ENCODE results near the gene IL1A.

The IL1A gene

DNA sequence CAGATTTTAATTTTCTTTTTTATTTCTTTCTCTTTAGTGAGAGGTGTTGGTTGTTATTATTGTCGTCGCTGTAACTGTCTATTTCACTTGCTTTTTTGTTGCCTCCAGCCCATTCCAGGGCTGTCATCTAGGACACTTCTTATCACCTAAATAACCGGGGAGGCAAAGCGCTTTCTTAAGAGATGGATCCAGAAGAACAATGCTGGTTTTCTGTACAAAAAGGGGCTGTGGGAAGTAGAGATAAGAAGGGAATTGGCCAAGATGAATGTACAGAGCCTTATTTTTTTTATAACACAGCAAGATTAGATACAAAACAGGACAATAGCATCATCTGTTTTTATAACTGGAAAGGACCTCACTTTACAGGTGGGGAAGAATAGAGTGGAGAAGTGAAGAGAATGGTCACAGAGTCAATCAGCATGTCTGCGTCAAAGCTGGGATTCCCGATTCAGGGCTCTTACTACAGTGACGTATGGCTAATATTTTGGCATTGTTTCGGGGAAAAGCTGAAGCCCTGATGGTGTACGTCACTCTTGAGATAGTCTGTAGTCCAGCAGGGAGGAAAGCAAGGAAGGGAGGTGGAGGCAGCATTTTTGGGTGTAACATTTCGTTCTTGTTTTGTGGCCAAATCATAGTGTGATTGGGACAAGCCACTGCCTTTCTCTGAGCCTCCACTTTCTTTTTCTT, 29.1 kb upstream of the IL1A start:
- no peak overlapping the region for H3K4me2 ChIP-seq (ENCODE audit: low read length)
- no peak overlapping the region for H2AFZ ChIP-seq
- no peak overlapping the region for H3K4me3 ChIP-seq (ENCODE audit: low read depth, low read length)
- no peaks in the 10 kb centered on the region for H3K79me2 ChIP-seq
- TF ChIP-seq, protein P1, sequence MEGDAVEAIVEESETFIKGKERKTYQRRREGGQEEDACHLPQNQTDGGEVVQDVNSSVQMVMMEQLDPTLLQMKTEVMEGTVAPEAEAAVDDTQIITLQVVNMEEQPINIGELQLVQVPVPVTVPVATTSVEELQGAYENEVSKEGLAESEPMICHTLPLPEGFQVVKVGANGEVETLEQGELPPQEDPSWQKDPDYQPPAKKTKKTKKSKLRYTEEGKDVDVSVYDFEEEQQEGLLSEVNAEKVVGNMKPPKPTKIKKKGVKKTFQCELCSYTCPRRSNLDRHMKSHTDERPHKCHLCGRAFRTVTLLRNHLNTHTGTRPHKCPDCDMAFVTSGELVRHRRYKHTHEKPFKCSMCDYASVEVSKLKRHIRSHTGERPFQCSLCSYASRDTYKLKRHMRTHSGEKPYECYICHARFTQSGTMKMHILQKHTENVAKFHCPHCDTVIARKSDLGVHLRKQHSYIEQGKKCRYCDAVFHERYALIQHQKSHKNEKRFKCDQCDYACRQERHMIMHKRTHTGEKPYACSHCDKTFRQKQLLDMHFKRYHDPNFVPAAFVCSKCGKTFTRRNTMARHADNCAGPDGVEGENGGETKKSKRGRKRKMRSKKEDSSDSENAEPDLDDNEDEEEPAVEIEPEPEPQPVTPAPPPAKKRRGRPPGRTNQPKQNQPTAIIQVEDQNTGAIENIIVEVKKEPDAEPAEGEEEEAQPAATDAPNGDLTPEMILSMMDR (IDR thresholded peaks at IDR 0.05), result no peak
- H3K9ac ChIP-seq, result no peak overlapping the region
- no peaks in the 10 kb centered on the region for H3K27me3 ChIP-seq (ENCODE audit: control insufficient read depth, insufficient read depth, low read length)
- no peak overlapping the region for H3K27ac ChIP-seq
- no peaks in the 10 kb centered on the region for H3K4me1 ChIP-seq
- no peaks in the 10 kb centered on the region for H3K9me3 ChIP-seq (ENCODE audit: control insufficient read depth, low read length)
- no peaks in the 10 kb centered on the region for H3K36me3 ChIP-seq (ENCODE audit: control insufficient read depth, insufficient read depth, low read length)

DNA sequence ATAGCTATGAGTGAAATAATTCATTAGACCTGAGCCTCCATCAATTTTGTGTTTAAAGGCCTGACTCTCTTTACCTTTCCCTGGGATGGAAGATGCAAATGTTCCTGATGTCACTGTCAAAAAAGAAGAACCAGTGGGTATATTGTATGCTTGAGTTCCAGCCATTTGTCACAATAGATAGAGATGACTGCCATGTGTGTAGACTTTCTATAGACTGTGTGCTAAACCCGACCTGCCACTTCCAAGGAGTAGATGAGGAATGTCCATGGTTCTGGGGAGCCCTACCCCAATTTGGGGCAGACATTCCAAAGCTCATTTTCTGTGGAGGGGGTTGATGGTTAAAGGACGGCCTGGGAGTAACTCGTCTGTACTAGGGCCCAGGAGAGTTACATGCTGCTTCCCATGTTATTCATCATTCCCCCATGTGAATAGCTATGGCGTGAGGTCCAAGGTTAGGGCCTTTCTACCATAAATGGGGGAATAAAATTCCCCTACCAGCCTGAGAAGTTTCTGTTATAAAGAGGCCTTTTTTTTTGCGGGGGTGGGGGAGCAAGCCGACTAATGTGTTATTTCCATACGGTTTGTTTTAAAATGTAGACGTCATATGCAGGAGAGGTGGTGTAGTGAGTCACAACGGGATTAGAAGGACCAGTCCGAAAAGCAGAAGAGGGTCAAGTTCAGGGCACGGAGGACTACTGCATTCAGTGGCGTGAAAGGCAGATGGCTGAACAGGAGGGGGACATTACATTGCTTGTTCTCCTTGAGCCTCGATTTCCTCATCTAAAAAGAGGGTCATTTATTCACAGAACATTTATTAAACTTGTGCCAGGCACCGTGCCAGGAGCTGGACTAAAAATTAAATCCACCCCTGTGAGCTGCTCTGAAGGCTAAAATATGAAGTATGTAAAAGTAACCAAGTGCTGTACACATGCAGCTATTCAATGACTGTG, 28.3 kb upstream of the IL1A start:
- Histone ChIP-seq H3K27me3 (ENCODE audit: control insufficient read depth, insufficient read depth, low read length) (no peaks in the 10 kb centered on the region), H3K79me2 (no peaks in the 10 kb centered on the region), H3K9me3 (ENCODE audit: control insufficient read depth, low read length) (no peaks in the 10 kb centered on the region), H3K4me1 (no peaks in the 10 kb centered on the region), H2AFZ (no peak overlapping the region), H3K27ac (no peak overlapping the region), H3K36me3 (ENCODE audit: control insufficient read depth, insufficient read depth, low read length) (no peaks in the 10 kb centered on the region), H3K4me3 (ENCODE audit: low read depth, low read length) (no peak overlapping the region), H3K4me2 (ENCODE audit: low read length) (no peak overlapping the region), H3K9ac (no peak overlapping the region)
- TF ChIP-seq, protein P1 (IDR thresholded peaks at IDR 0.05), result no peak

DNA sequence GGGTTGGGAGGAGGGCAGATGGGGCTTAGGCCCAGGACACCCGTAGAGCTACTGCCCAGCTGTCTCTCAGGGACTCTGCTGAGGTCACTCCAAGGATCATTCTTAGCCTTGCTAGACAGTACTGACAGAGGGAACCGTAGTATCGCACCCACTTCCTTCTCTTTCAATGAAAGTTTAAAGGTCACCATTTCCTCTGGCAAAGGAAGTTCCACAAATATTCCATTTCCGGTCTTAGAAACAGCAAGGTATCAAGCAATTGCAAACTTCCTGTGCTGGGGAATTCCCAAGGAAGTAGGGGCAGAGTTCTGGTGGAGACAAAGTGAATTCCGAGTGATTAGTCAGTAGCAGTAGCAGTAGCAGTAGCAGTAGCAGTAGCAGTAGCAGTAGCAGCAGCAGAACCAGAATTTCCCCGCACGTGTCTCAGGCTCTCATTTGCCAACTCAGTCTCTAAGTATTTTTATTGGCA, 27.6 kb upstream of the IL1A start:
- no peaks in the 10 kb centered on the region for H3K4me1 ChIP-seq
- H3K4me2 ChIP-seq (ENCODE audit: low read length), result no peak overlapping the region
- TF ChIP-seq, protein P1 (IDR thresholded peaks at IDR 0.05), result no peak
- no peak overlapping the region for H3K4me3 ChIP-seq (ENCODE audit: low read depth, low read length)
- no peaks in the 10 kb centered on the region for H3K27me3 ChIP-seq (ENCODE audit: control insufficient read depth, insufficient read depth, low read length)
- peak overlapping the region; percentile 22 for H3K27ac ChIP-seq
- no peaks in the 10 kb centered on the region for H3K36me3 ChIP-seq (ENCODE audit: control insufficient read depth, insufficient read depth, low read length)
- H3K9me3 ChIP-seq (ENCODE audit: control insufficient read depth, low read length), result no peaks in the 10 kb centered on the region
- H3K79me2 ChIP-seq, result no peaks in the 10 kb centered on the region
- H2AFZ ChIP-seq, result no peak overlapping the region
- no peak overlapping the region for H3K9ac ChIP-seq

DNA sequence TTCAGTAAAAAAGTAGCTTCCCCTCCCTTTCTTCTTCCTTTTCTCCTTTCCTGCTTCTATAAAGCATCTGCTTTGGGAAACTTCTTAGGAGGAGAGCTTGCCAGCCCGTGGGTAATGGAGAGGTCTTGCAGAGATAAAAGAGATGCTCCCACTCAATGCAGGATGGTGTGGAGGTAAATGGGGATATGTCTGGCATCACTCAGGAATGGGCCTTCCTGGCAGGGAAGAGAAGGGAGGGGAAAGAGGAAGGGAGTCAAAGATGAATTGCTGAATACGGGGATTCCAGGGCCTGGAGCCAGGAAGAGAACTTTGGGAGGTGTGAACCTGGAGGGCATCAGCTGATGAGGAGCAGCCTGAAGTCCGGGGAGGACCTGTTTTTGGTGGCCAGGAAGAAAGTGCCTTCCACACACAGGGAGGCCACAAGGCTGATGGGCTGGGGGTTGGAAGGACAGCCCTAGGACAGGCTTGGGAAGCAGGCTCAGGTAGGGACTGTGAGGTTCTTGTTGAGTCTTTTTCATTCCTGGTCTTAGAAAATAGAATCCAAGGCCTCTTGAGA, 27.1 kb upstream of the IL1A start:
- Histone ChIP-seq H3K4me1 (no peaks in the 10 kb centered on the region), H2AFZ (no peak overlapping the region), H3K27ac (peak overlapping the region; percentile 22), H3K4me2 (ENCODE audit: low read length) (no peak overlapping the region), H3K4me3 (ENCODE audit: low read depth, low read length) (no peak overlapping the region), H3K27me3 (ENCODE audit: control insufficient read depth, insufficient read depth, low read length) (no peaks in the 10 kb centered on the region), H3K79me2 (no peaks in the 10 kb centered on the region), H3K9me3 (ENCODE audit: control insufficient read depth, low read length) (no peaks in the 10 kb centered on the region), H3K36me3 (ENCODE audit: control insufficient read depth, insufficient read depth, low read length) (no peaks in the 10 kb centered on the region), H3K9ac (no peak overlapping the region)
- TF ChIP-seq, protein P1 (IDR thresholded peaks at IDR 0.05), result no peak

Data from parathyroid adenoma (tissue), 2 donors.